Measurements from ENCODE around the gene PRND.

The PRND gene, protein sequence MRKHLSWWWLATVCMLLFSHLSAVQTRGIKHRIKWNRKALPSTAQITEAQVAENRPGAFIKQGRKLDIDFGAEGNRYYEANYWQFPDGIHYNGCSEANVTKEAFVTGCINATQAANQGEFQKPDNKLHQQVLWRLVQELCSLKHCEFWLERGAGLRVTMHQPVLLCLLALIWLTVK

GRCh38 chr20:4721719-4722118 lies at the start of gene PRND:
Gene PRND, plus strand, starts transcription at chr20:4721909. Its CDS starts 2,643 bp downstream, at chr20:4724552.
- FAIRE-seq: no peak

GRCh38 chr20:4672948-4673347 lies 48.8 kb upstream of the PRND start:
- no peak for DNase-seq (ENCODE audit: insufficient read length, low spot score)
- FAIRE-seq: no peak

More at GRCh38 chr20:4721719-4722118, at the start of gene PRND:
- DNase-seq (ENCODE audit: insufficient read length, low spot score): no peak

GRCh38 chr20:4673371-4674001 lies 48.2 kb upstream of the PRND start:
- FAIRE-seq (no peak), DNase-seq (ENCODE audit: insufficient read length, low spot score) (no peak)

GRCh38 chr20:4674672-4675071 lies 47.0 kb upstream of the PRND start:
- DNase-seq (ENCODE audit: insufficient read length, low spot score) (no peak), FAIRE-seq (no peak)

GRCh38 chr20:4677846-4678245 lies 43.9 kb upstream of the PRND start:
- DNase-seq (ENCODE audit: insufficient read length, low spot score) (no peak), FAIRE-seq (no peak)

- DNase-seq (ENCODE audit: insufficient read length, low spot score) (no peak), FAIRE-seq (no peak)
Observed at GRCh38 chr20:4681401-4681800, 40.3 kb upstream of the PRND start.

DNA sequence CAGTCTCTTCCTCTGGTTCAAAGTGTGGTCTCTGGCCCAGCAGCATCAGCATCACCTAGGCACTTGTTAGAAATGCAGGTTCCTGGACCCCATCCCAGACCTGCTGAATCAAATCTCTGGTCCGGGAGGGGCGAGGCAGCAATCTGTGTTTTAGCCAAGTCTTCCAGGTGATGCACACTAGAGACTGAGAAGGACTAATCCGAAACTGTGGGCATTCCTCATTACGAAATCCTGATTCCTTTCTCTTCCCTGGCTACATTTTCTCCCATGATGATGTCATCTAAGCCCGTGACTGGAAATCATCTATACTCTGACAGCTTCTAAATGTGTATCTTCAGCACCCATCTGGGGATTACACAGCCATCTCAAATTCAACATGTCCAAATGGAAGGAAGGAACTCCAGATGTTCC lies 39.7 kb upstream of the PRND start:
- FAIRE-seq: no peak

GRCh38 chr20:4682682-4683081 lies 39.0 kb upstream of the PRND start:
- FAIRE-seq: no peak
- DNase-seq (ENCODE audit: insufficient read length, low spot score): no peak

More for the DNA sequence above, 39.7 kb upstream of the PRND start:
- DNase-seq (ENCODE audit: insufficient read length, low spot score): no peak

DNA sequence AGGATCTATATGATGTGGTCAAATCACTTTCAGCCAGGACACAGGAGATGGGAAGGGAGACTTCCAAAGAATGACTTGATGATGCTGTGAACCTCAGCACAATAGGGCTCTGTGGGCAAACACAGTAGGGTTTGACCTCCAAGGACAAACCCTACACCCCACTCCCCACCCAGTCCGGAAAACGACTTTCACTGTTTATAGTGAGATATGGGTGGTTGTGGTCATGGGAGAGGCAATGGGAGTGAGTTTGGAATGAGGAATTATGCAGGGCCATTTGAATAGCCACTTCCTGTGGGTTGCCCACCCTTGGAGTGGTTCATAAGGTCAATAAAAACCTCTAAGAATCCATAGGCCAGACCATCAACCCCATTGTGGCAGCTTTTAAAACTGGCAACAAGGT lies 38.4 kb upstream of the PRND start:
- DNase-seq (ENCODE audit: insufficient read length, low spot score): no peak
- no peak for FAIRE-seq

GRCh38 chr20:4684837-4685413 lies 36.8 kb upstream of the PRND start:
- no peak for DNase-seq (ENCODE audit: insufficient read length, low spot score)
- FAIRE-seq: no peak

GRCh38 chr20:4685923-4686221 lies 35.8 kb upstream of the PRND start:
- FAIRE-seq: peak; percentile 4
- DNase-seq (ENCODE audit: insufficient read length, low spot score): no peak

- DNase-seq (ENCODE audit: insufficient read length, low spot score) (no peak), FAIRE-seq (no peak)
Observed at GRCh38 chr20:4688305-4688704, 33.4 kb upstream of the PRND start.

- DNase-seq (ENCODE audit: insufficient read length, low spot score): no peak
Observed at GRCh38 chr20:4689220-4689619, 32.5 kb upstream of the PRND start.

GRCh38 chr20:4691753-4692152 lies 30.0 kb upstream of the PRND start:
- no peak for DNase-seq (ENCODE audit: insufficient read length, low spot score)
- no peak for FAIRE-seq

More at GRCh38 chr20:4689220-4689619, 32.5 kb upstream of the PRND start:
- no peak for FAIRE-seq

DNA sequence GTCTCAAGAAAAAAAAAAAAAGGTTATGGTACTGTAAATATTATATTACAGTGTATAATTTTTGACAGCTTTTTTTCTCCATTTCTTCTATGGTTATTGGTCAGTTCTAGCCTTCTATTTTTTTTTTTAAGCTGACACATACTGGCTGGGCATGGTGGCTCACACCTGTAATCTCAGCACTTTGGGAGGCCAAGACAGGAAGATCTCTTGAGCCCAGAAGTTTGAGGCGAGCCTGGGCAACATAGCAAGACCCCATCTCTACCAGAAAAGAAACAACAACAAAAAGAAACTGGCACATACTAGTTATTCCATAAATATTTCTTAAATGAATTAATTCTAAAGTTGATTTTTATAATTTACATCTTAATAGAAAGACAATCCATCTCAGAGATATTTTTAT lies 27.6 kb upstream of the PRND start:
- FAIRE-seq: no peak

DNA sequence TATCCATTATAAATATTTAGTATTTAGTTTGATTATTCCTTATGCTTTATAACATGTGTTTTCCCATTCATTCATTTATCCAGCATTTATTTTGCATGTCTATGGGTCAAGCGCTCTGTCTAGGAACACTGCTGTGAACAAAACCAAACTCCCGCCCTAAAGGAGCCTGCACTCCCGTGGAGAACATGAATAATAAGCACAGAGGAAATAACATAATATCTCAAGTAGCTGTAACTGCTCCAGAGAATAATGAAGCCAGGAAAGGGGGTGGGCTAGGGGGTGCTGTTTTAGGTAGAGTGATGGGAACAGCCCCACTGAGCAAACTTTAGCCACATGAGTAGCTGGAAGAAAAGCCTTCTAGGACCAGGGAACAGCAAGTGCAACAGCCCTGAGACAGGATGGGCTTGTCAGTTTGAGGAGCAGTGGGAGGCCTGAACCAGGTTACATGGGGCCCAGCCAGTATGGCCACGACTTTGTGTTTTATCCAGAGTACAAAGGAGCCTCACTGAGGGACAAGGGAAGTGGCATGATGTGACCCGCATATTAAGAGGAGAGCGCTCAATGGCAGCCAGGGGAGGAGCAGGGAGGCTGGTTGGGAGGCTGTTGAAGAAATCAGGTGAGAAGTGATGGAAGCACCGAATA lies 24.4 kb upstream of the PRND start:
- FAIRE-seq (no peak), DNase-seq (ENCODE audit: insufficient read length, low spot score) (no peak)

More for the DNA sequence above, 27.6 kb upstream of the PRND start:
- DNase-seq (ENCODE audit: insufficient read length, low spot score): no peak

DNA sequence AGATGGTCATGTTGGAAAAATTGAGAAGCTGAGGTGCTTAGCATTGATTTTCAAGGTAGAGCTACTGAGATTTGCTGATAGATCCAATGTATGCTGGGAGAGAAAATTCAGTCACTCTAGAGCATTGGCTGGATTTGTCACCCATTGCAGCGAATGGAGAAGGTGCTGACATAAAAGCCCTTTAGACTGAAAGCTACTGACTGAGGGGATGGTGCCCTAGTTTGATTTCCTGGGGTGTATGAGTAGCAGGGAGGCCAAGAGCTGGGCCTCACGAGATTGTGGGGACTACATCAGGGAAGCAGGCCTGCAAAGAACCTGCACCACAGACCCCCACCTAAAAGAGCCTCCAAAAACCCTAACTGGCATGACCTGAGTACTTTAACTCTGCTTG lies 23.9 kb upstream of the PRND start:
- DNase-seq (ENCODE audit: insufficient read length, low spot score): no peak
- FAIRE-seq: no peak

- DNase-seq (ENCODE audit: insufficient read length, low spot score): no peak
- no peak for FAIRE-seq
Observed at GRCh38 chr20:4699216-4699615, 22.5 kb upstream of the PRND start.

DNA sequence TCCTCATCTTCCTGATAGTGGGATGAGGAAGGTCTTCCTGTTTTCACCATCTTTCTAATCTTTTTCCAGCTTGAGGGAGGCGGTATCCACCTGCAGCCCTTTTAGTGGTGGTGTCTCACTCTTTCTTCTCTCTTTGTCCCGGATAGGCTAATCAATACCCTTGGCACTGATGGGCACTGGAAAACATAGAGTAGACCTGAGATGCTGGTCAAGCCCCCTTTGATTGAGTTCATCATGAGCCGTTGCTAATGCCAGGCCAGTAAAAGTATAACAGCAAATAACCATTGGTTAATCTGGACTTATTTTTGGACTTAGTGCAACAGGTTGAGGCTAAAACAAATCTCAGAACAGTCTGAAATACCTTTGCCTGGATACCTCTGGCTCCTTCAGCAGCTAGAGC lies 21.8 kb upstream of the PRND start:
- no peak for FAIRE-seq
- no peak for DNase-seq (ENCODE audit: insufficient read length, low spot score)

GRCh38 chr20:4702562-4703280 lies 19.0 kb upstream of the PRND start:
- DNase-seq (ENCODE audit: insufficient read length, low spot score) (no peak), FAIRE-seq (no peak)

DNA sequence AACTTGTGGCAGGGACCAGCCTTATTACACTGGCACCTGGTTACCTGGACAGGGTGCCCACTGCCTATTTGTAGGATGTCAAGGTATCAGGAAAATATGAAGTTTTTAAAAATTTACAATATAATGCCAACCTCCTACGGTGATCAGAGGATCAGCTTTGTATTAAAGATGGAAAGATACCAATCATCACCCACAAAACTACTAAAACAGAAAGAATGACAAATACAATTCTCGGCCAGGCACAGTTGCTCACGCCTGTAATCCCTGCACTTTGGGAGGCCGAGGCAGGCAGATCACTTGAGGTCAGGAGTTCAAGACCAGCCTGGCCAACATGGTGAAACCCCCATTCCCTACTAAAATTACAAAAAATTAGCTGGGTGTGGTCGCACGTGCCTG lies 18.4 kb upstream of the PRND start:
- no peak for FAIRE-seq
- DNase-seq (ENCODE audit: insufficient read length, low spot score): no peak
